HCT116 (cell line): Measurements from ENCODE around the gene MYO10. TPM values are rescaled to one million over a fixed set of nuclear protein-coding genes. Genes with fewer than 3 reads are reported as not detected.

Experiments used
- ATAC-seq: fragments of 200-7000 bp; cut with Tn5 transposase; 2 replicates; pipeline ENCODE4 v1.9.1; 2020; ENCODE audit warnings: mild to moderate bottlenecking, moderate library complexity
- BruUV-seq: library from RNA; stranded (reverse); fragments of 400-500 nt; replicated peaks from 2 replicates; lab custom pipeline; 2021; lab: Mats Ljungman, UMichigan
- CTCF ChIA-PET: fragments of 300-600 bp; sonication (Branson Sonifier 250); formaldehyde crosslinking; loops from one replicate; lab custom pipeline; 2021; ENCODE audit warnings: antibody characterized with exemption; lab: Charles Lee
- POLR2A ChIA-PET: fragments of 300-600, 350-600 bp; sonication (Branson Sonifier 250); formaldehyde crosslinking; loops from one replicate; lab custom pipeline; 2021; ENCODE audit warnings: antibody characterized with exemption; lab: Charles Lee
- RAD21 ChIA-PET, 2 experiments: fragments of 300-600 bp; sonication (Branson Sonifier 250); formaldehyde crosslinking; loops; one replicate each; lab custom pipeline; 2023; ENCODE audit warnings: low total read pairs in 2 of 2; ENCODE audit not compliant: uncharacterized antibody in 2 of 2, unreplicated experiment in 2 of 2, low non-redundant PET in 1 of 2; lab: Charles Lee
- DNase-seq: peaks from one replicate; pipeline ENCODE4 v3.0.0-alpha.2; 2010; ENCODE audit warnings: low read depth, low spot score
- H2AFZ ChIP-seq: fragments of 200-600 bp; shearing (Covaris generic), sonication (generic); 2 replicates; pipeline ENCODE4 v1.6.1; 2017; ENCODE audit warnings: low read depth, mixed run types, mixed read lengths, antibody characterized with exemption, low read length; ENCODE audit not compliant: poor library complexity, severe bottlenecking
- H3K27ac ChIP-seq: 2 replicates; pipeline ENCODE4 v1.5.1; 2012; ENCODE audit warnings: low read depth, low read length
- H3K27me3 ChIP-seq: fragments of 200-600 bp; sonication (generic); 2 replicates; pipeline ENCODE4 v1.6.1; 2016; ENCODE audit warnings: mixed run types, low read length, mixed read lengths; ENCODE audit not compliant: insufficient read depth
- H3K36me3 ChIP-seq, 2 experiments: fragments of 200-500 bp in 1 of 2; fragments of 200-600 bp in 1 of 2; sonication (Bioruptor generic) in 1 of 2; sonication (generic) in 1 of 2; 2 replicates each; pipeline versions ENCODE4 v1.5.1 to v1.6.1; 2014 to 2016; ENCODE audit warnings: low read length in 2 of 2, inconsistent platforms in 1 of 2, mixed read lengths in 1 of 2, mixed run types in 1 of 2; ENCODE audit not compliant: insufficient read depth in 2 of 2, control insufficient read depth in 1 of 2
- H3K4me1 ChIP-seq, 2 experiments: fragments of 200-600 bp in 1 of 2; sonication (generic) in 1 of 2; 2 replicates each; pipeline versions ENCODE4 v1.5.1 to v1.6.1; 2012 to 2017; ENCODE audit warnings: low read length in 2 of 2, inconsistent platforms in 1 of 2, mild to moderate bottlenecking in 1 of 2, mixed read lengths in 1 of 2, mixed run types in 1 of 2, moderate library complexity in 1 of 2; ENCODE audit not compliant: insufficient read depth in 2 of 2, control insufficient read depth in 1 of 2
- H3K4me2 ChIP-seq: fragments of 200-600 bp; sonication (generic); 2 replicates; pipeline ENCODE4 v1.6.1; 2017; ENCODE audit warnings: mixed run types, low read length, mixed read lengths
- H3K4me3 ChIP-seq, 2 experiments: fragments of 200-600 bp in 1 of 2; sonication (generic) in 1 of 2; replicated peaks in 1 of 2; 2 replicates each; pipeline ENCODE4 v1.5.1; 2011 to 2016; ENCODE audit warnings: low read length in 2 of 2, control low read depth in 1 of 2, low read depth in 1 of 2, mild to moderate bottlenecking in 1 of 2, mixed read lengths in 1 of 2, mixed run types in 1 of 2
- H3K79me2 ChIP-seq: fragments of 200-600 bp; sonication (generic); 2 replicates; pipeline ENCODE4 v1.6.1; 2017; ENCODE audit warnings: mild to moderate bottlenecking, mixed run types, low read length, moderate library complexity, mixed read lengths; ENCODE audit not compliant: insufficient read depth
- H3K9ac ChIP-seq: fragments of 200-600 bp; sonication (generic); 2 replicates; pipeline ENCODE4 v1.6.1; 2016; ENCODE audit warnings: low read length, mixed read lengths
- H3K9me2 ChIP-seq: fragments of 200-600 bp; sonication (generic), shearing (Covaris generic); 2 replicates; pipeline ENCODE4 v1.6.1; 2017; ENCODE audit warnings: mixed run types, mild to moderate bottlenecking, moderate library complexity; ENCODE audit not compliant: insufficient read depth
- H3K9me3 ChIP-seq, 2 experiments: fragments of 200-500 bp in 1 of 2; fragments of 200-600 bp in 1 of 2; sonication (Bioruptor generic) in 1 of 2; sonication (generic) in 1 of 2; 2 replicates each; pipeline ENCODE4 v1.6.1; 2014 to 2017; ENCODE audit warnings: low read length in 2 of 2, mixed read lengths in 2 of 2, inconsistent platforms in 1 of 2, low read depth in 1 of 2, mild to moderate bottlenecking in 1 of 2, mixed run types in 1 of 2, moderate library complexity in 1 of 2; ENCODE audit not compliant: control insufficient read depth in 1 of 2, insufficient read depth in 1 of 2
- H4K20me1 ChIP-seq: fragments of 200-600 bp; sonication (generic), shearing (Covaris generic); 2 replicates; pipeline ENCODE4 v1.6.1; 2017; ENCODE audit warnings: mixed run types, mild to moderate bottlenecking, moderate library complexity; ENCODE audit not compliant: insufficient read depth
- CBX3 ChIP-seq: IDR thresholded peaks from 2 replicates; pipeline ENCODE4 v1.6.1; 2012; ENCODE audit warnings: low read depth
- CEBPB ChIP-seq: IDR thresholded peaks from 2 replicates; pipeline ENCODE4 v1.6.1; 2012; ENCODE audit warnings: low read depth
- EGR1 ChIP-seq: IDR thresholded peaks from 2 replicates; pipeline ENCODE4 v1.6.1; 2012; ENCODE audit warnings: low read depth
- ELF1 ChIP-seq: IDR thresholded peaks from 2 replicates; pipeline ENCODE4 v1.6.1; 2012; ENCODE audit warnings: low read depth, borderline replicate concordance
- EZH2 ChIP-seq: fragments of 200-600 bp; sonication (generic); IDR thresholded peaks from 2 replicates; pipeline ENCODE4 v1.6.1; 2017; ENCODE audit warnings: antibody characterized with exemption, mixed run types
- EZH2phosphoT487 ChIP-seq: fragments of 200-600 bp; IDR thresholded peaks from 2 replicates; pipeline ENCODE4 v1.6.1; 2018; ENCODE audit warnings: antibody characterized with exemption, borderline replicate concordance
- FOSL1 ChIP-seq: IDR thresholded peaks from 2 replicates; pipeline ENCODE4 v1.6.1; 2012; ENCODE audit warnings: low read depth
- JUND ChIP-seq: IDR thresholded peaks from 2 replicates; pipeline ENCODE4 v1.6.1; 2012
- RAD21 ChIP-seq: IDR thresholded peaks from 2 replicates; pipeline ENCODE4 v1.6.1; 2012; ENCODE audit warnings: low read depth, mild to moderate bottlenecking
- SIN3A ChIP-seq: IDR thresholded peaks from 2 replicates; pipeline ENCODE4 v1.6.1; 2012; ENCODE audit warnings: low read depth
- SP1 ChIP-seq: IDR thresholded peaks from 2 replicates; pipeline ENCODE4 v1.6.1; 2012; ENCODE audit warnings: low read depth
- SRF ChIP-seq: IDR thresholded peaks from 2 replicates; pipeline ENCODE4 v1.6.1; 2012; ENCODE audit warnings: low read depth
- TCF7L2 ChIP-seq: IDR thresholded peaks from 2 replicates; pipeline ENCODE4 v1.7.0; 2011; ENCODE audit warnings: borderline replicate concordance, inconsistent platforms; ENCODE audit not compliant: insufficient read depth, insufficient read length; ENCODE audit errors: extremely low read depth
- YY1 ChIP-seq: IDR thresholded peaks from 2 replicates; pipeline ENCODE4 v1.6.1; 2011; ENCODE audit warnings: low read length, low read depth, moderate library complexity, mild to moderate bottlenecking; ENCODE audit not compliant: insufficient replicate concordance; ENCODE audit errors: extremely low read depth
- ZFX ChIP-seq: fragments of 450-650 bp; IDR thresholded peaks from 2 replicates; pipeline ENCODE4 v1.6.1; 2017
- intact Hi-C: fragments of 100-400 bp; cut with micrococcal nuclease; formaldehyde crosslinking; loops from 2 replicates; pipeline ENCODE4 v1.10.0; 2022
- total RNA-seq: library from RNA; stranded (reverse); gene quantifications from one replicate; pipeline ENCODE4 v1.2.1, GENCODE V29; 2021; ENCODE audit not compliant: unreplicated experiment
- TF ChIP-seq, protein P1 (sequence below), 3 experiments: fragments of 200-600 bp in 1 of 3; sonication (generic) in 1 of 3; IDR thresholded peaks in 2 of 3; conservative IDR thresholded peaks in 1 of 3; 2 replicates each; pipeline ENCODE4 v1.5.1; 2012 to 2017; ENCODE audit warnings: low read depth in 2 of 3, low read length in 2 of 3, antibody characterized with exemption in 1 of 3, borderline replicate concordance in 1 of 3, control low read depth in 1 of 3, mild to moderate bottlenecking in 1 of 3, mixed read lengths in 1 of 3, mixed run types in 1 of 3, moderate library complexity in 1 of 3; ENCODE audit not compliant: insufficient read depth in 1 of 3
- TF ChIP-seq, protein P2 (sequence below): IDR thresholded peaks from 2 replicates; pipeline ENCODE4 v1.6.1; 2012

Gene MYO10
- total RNA-seq, 1 experiment from 2014 or later, result 34.9 TPM

DNA sequence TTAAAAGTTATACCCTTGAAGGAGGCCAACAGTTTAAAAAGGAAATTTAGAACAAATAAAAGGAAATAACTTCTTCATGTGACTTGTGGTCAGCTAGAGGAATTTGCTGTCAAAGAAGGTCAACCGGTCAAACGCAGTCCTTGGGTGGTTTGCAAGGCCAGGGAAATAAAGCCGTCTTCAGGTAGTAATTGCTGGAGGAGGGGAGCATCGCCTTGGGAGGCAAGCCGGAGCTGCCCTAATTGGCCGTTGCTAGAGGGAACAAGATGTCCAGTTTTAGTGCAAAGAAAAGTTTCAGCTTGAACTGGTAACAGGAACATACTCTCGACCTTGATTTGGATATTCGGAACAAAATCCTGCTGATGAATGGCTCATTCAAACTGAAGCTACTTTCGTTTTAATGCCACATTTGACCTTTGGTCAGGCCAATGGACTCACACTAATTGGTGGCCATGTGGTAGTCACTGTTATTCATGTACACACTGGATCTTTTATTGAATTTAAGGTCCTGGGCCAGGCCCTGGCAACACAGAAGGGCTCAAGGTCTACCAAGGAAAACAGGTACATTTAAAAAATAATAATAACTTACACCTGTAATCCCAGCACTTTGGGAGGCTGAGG is 47.0 kb upstream of the MYO10 start:
- Histone ChIP-seq H3K9me2 (no peaks in the 10 kb centered on the region), H3K27me3 (no peaks in the 10 kb centered on the region), H3K27ac (no peak overlapping the region), H3K9ac (no peak overlapping the region), H3K79me2 (no peaks in the 10 kb centered on the region), H2AFZ (no peak overlapping the region)
- intact Hi-C loops, result no loop called here
- ATAC-seq, result no peak
- no peak for DNase-seq
- TF ChIP-seq TCF7L2 (no peak), EGR1 (no peak)
- TF ChIP-seq, all 23 proteins: peak for 0
- no peaks in the 10 kb centered on the region for H3K4me1 ChIP-seq
- CTCF ChIA-PET, result no interaction called here
- BruUV-seq, result no TSS peak
- no peaks in the 10 kb centered on the region for H3K9me3 ChIP-seq
- RAD21 ChIA-PET, result interaction anchor here in 1 of 2 experiments (0.7 kb wide), 1 partner anchor 47 kb away, joined by 3 read pairs; the partner anchor contains the start of gene MYO10
- no peak overlapping the region for H3K4me3 ChIP-seq
- POLR2A ChIA-PET, result no interaction called here
- no peaks in the 10 kb centered on the region for H3K36me3 ChIP-seq
- no peaks in the 10 kb centered on the region for H4K20me1 ChIP-seq
- H3K4me2 ChIP-seq, result no peak overlapping the region

DNA sequence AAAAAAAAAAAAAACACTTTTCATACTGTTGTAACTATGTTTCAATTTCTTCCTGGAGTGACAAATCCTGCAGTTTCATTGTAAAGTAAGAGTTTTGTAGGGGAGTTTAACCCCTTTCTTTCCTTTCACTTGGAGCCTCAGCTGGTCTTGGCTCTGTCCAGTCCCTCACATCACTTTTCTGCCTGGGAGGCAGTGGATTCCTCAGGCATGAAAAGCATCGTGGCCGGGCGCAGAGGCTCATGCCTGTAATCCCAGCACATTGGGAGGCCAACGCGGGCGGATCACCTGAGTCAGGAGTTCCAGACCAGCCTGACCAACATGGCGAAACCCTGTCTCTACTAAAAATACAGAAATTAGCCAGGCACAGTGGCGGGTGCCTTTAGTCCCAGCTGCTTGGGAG is 45.6 kb upstream of the MYO10 start:
- no peak overlapping the region for H3K4me3 ChIP-seq
- H3K79me2 ChIP-seq, result no peaks in the 10 kb centered on the region
- H3K27ac ChIP-seq, result no peak overlapping the region
- H3K9me3 ChIP-seq, result no peaks in the 10 kb centered on the region
- no peak overlapping the region for H3K4me2 ChIP-seq
- H3K36me3 ChIP-seq, result no peaks in the 10 kb centered on the region
- no peaks in the 10 kb centered on the region for H4K20me1 ChIP-seq
- CTCF ChIA-PET, result no interaction called here
- no peak overlapping the region for H2AFZ ChIP-seq
- ATAC-seq (no peak), DNase-seq (no peak)
- H3K4me1 ChIP-seq, result no peaks in the 10 kb centered on the region
- intact Hi-C loops, result no loop called here
- no peak overlapping the region for H3K9ac ChIP-seq
- no TSS peak for BruUV-seq
- no peaks in the 10 kb centered on the region for H3K9me2 ChIP-seq
- POLR2A ChIA-PET, result no interaction called here
- RAD21 ChIA-PET, result no interaction called here
- H3K27me3 ChIP-seq, result no peaks in the 10 kb centered on the region
- TF ChIP-seq, protein P1, sequence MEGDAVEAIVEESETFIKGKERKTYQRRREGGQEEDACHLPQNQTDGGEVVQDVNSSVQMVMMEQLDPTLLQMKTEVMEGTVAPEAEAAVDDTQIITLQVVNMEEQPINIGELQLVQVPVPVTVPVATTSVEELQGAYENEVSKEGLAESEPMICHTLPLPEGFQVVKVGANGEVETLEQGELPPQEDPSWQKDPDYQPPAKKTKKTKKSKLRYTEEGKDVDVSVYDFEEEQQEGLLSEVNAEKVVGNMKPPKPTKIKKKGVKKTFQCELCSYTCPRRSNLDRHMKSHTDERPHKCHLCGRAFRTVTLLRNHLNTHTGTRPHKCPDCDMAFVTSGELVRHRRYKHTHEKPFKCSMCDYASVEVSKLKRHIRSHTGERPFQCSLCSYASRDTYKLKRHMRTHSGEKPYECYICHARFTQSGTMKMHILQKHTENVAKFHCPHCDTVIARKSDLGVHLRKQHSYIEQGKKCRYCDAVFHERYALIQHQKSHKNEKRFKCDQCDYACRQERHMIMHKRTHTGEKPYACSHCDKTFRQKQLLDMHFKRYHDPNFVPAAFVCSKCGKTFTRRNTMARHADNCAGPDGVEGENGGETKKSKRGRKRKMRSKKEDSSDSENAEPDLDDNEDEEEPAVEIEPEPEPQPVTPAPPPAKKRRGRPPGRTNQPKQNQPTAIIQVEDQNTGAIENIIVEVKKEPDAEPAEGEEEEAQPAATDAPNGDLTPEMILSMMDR (IDR thresholded peaks at IDR 0.05 in 2 of 3, conservative IDR thresholded peaks at IDR 0.05 in 1 of 3; ENCODE audit: borderline replicate concordance in 1 of 3, insufficient read depth in 1 of 3, low read depth in 2 of 3, low read length in 2 of 3), result no peak
- no peak for TF ChIP-seq TCF7L2
- TF ChIP-seq CBX3, result no peak
- no peak for TF ChIP-seq ELF1
- TF ChIP-seq EZH2phosphoT487, result no peak
- TF ChIP-seq ZFX, result no peak
- TF ChIP-seq FOSL1, result no peak
- TF ChIP-seq RAD21, result no peak
- TF ChIP-seq SIN3A, result no peak
- TF ChIP-seq JUND, result no peak
- no peak for TF ChIP-seq EGR1
- TF ChIP-seq, protein P2, sequence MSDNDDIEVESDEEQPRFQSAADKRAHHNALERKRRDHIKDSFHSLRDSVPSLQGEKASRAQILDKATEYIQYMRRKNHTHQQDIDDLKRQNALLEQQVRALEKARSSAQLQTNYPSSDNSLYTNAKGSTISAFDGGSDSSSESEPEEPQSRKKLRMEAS, result no peak
- TF ChIP-seq SRF, result no peak
- no peak for TF ChIP-seq SP1
- TF ChIP-seq EZH2, result no peak
- no peak for TF ChIP-seq CEBPB
- TF ChIP-seq YY1, result no peak
